B cell (primary cell): Measurements from ENCODE around the gene HMHB1. TPM values are rescaled to one million over a fixed set of nuclear protein-coding genes. Genes with fewer than 3 reads are reported as not detected.

Source experiments
- ATAC-seq: fragments of 200-7000 bp; cut with Tn5 transposase; one replicate; pipeline ENCODE4 v1.10.0; 2021; ENCODE audit warnings: low read depth, mild to moderate bottlenecking, moderate number of reproducible peaks, moderate library complexity
- CTCF ChIA-PET: fragments of 350-600 bp; sonication (Branson Sonifier 250); formaldehyde crosslinking; loops from one replicate; lab custom pipeline; 2021; ENCODE audit warnings: antibody characterized with exemption, inconsistent platforms; lab: Charles Lee
- POLR2A ChIA-PET: fragments of 350-600 bp; sonication (Branson Sonifier 250); formaldehyde crosslinking; loops from one replicate; lab custom pipeline; 2021; ENCODE audit warnings: antibody characterized with exemption; lab: Charles Lee
- DNase-seq: peaks from one replicate; pipeline ENCODE4 v3.0.0; 2013
- H2AFZ ChIP-seq: 2 replicates; pipeline ENCODE4 v1.6.1; 2012; ENCODE audit warnings: mild to moderate bottlenecking, low read depth, low read length; ENCODE audit not compliant: insufficient read depth, poor library complexity, severe bottlenecking
- H3K27ac ChIP-seq, 2 donors: 1 replicate in 1 of 2; 2 replicates in 1 of 2; pipeline ENCODE4 v1.5.1; 2012 to 2013; ENCODE audit warnings: low read length in 2 of 2, mild to moderate bottlenecking in 2 of 2, moderate library complexity in 1 of 2
- H3K27me3 ChIP-seq, 4 experiments: fragments of 200-600 bp in 1 of 4; sonication (generic) in 1 of 4; replicated peaks in 1 of 4; 1 replicate in 2 of 4; 2 replicates in 2 of 4; pipeline versions ENCODE4 v1.6.1 to v1.7.0; 2013 to 2016; ENCODE audit warnings: low read length in 3 of 4, mild to moderate bottlenecking in 2 of 4, mixed read lengths in 1 of 4, moderate library complexity in 1 of 4; ENCODE audit not compliant: insufficient read depth in 4 of 4, control insufficient read depth in 3 of 4; ENCODE audit errors: control extremely low read depth in 1 of 4
- H3K36me3 ChIP-seq, 2 experiments: replicated peaks in 1 of 2; 1 replicate in 1 of 2; 2 replicates in 1 of 2; pipeline versions ENCODE4 v1.6.1 to v1.7.1; 2013; ENCODE audit warnings: low read length in 1 of 2; ENCODE audit not compliant: insufficient read depth in 2 of 2, control insufficient read depth in 1 of 2; ENCODE audit errors: control extremely low read depth in 1 of 2, extremely low read depth in 1 of 2
- H3K4me1 ChIP-seq, 2 donors: fragments of 200-600 bp in 1 of 2; sonication (generic) in 1 of 2; 1 replicate in 1 of 2; 2 replicates in 1 of 2; pipeline versions ENCODE4 v1.5.1 to v1.6.1; 2013 to 2017; ENCODE audit warnings: low read length in 2 of 2; ENCODE audit not compliant: control insufficient read depth in 2 of 2, insufficient read depth in 2 of 2
- H3K4me2 ChIP-seq: replicated peaks from 2 replicates; pipeline ENCODE3; 2012; ENCODE audit warnings: mild to moderate bottlenecking, low read depth, low read length; ENCODE audit not compliant: poor library complexity, severe bottlenecking
- H3K4me3 ChIP-seq, 5 experiments: fragments of 200-600 bp in 1 of 5; sonication (generic) in 1 of 5; 1 replicate in 3 of 5; 2 replicates in 2 of 5; pipeline versions ENCODE4 v1.5.1 to v1.7.0; 2011 to 2016; ENCODE audit warnings: low read length in 4 of 5, mild to moderate bottlenecking in 4 of 5, low read depth in 2 of 5, control low read depth in 1 of 5, moderate library complexity in 1 of 5; ENCODE audit not compliant: insufficient read depth in 1 of 5; ENCODE audit errors: control extremely low read depth in 1 of 5, extremely low read depth in 1 of 5
- H3K79me2 ChIP-seq: fragments of 200-600 bp; sonication (generic); one replicate; pipeline ENCODE4 v1.6.0; 2016; ENCODE audit warnings: low read length; ENCODE audit not compliant: control insufficient read depth, insufficient read depth
- H3K9ac ChIP-seq: fragments of 200-600 bp; sonication (generic); 2 replicates; pipeline ENCODE4 v1.6.1; 2017; ENCODE audit warnings: mild to moderate bottlenecking, low read length, moderate library complexity
- H3K9me3 ChIP-seq, 3 donors: one replicate each; pipeline versions ENCODE4 v1.6.1 to v1.7.1; 2013; ENCODE audit warnings: low read length in 2 of 3; ENCODE audit not compliant: control insufficient read depth in 2 of 3, insufficient read depth in 1 of 3; ENCODE audit errors: control extremely low read depth in 1 of 3
- H4K20me1 ChIP-seq: 2 replicates; pipeline ENCODE4 v1.6.0; 2012; ENCODE audit warnings: mild to moderate bottlenecking, low read length; ENCODE audit not compliant: insufficient read depth, control insufficient read depth, poor library complexity, severe bottlenecking
- H3K27ac Mint-ChIP-seq: one replicate; pipeline ENCODE4 v1.8.0; 2021; ENCODE audit warnings: mixed read lengths
- H3K27me3 Mint-ChIP-seq: one replicate; pipeline ENCODE4 v1.8.0; 2021; ENCODE audit warnings: mixed read lengths
- H3K4me1 Mint-ChIP-seq: one replicate; pipeline ENCODE4 v1.8.0; 2021; ENCODE audit warnings: mixed read lengths
- H3K4me3 Mint-ChIP-seq: one replicate; pipeline ENCODE4 v1.8.0; 2021; ENCODE audit warnings: mixed read lengths
- H3K9me3 Mint-ChIP-seq: one replicate; pipeline ENCODE4 v1.8.0; 2022; ENCODE audit warnings: mixed read lengths; ENCODE audit not compliant: insufficient read depth
- CTCF ChIP-seq: fragments of 200-600 bp; IDR thresholded peaks from one replicate; pipeline ENCODE4 v1.8.0; 2022; ENCODE audit warnings: antibody characterized with exemption, mild to moderate bottlenecking
- EZH2 ChIP-seq: IDR thresholded peaks from 2 replicates; pipeline ENCODE4 v1.6.1; 2012; ENCODE audit warnings: borderline replicate concordance, low read depth, mild to moderate bottlenecking, moderate library complexity, low read length; ENCODE audit not compliant: insufficient read depth, poor library complexity, severe bottlenecking
- WGBS: methylation state at CpG from one replicate; pipeline ENCODE4 v1.1.5; 2013; ENCODE audit warnings: missing lambda C conversion rate; ENCODE audit not compliant: insufficient coverage; 5-methylcytosine and 5-hydroxymethylcytosine counted together
- intact Hi-C: fragments of 100-400 bp; cut with micrococcal nuclease; formaldehyde crosslinking; loops from one replicate; pipeline ENCODE4 v1.10.0; 2022
- polyA plus RNA-seq: library from polyadenylated mRNA; depleted of rRNA; stranded (reverse); fragments of >200 nt; gene quantifications from 2 replicates; pipeline ENCODE4 v1.2.3, GENCODE V29; 2012
- total RNA-seq, 2 donors: library from RNA; stranded (reverse); fragments of 120-200 nt in 1 of 2; gene quantifications; 1 replicate in 1 of 2; 2 replicates in 1 of 2; pipeline versions ENCODE4 v1.2.3 to v1.2.4, GENCODE V29; 2013 to 2022

HMHB1 gene
- total and polyA plus RNA-seq, 2 donors (not counting 1 experiment from before 2014, with no cell fraction given), result not detected

GRCh38 chr5:143833177-143833576, 21.2 kb downstream of the HMHB1 start:
- Mint-ChIP-seq H3K4me3 (no peak overlapping the region), H3K4me1 (peaks cover 7% of the 10 kb centered on the region), H3K9me3 (no peaks in the 10 kb centered on the region), H3K27me3 (peaks cover 6% of the 10 kb centered on the region), H3K27ac (no peak overlapping the region)
- intact Hi-C loops, result no loop called here
- H3K4me2 ChIP-seq, result no peak overlapping the region
- no CpG with 5 or more reads among the region's 4 CpGs for WGBS
- H3K4me1 ChIP-seq, result peaks cover 3 to 5% of the 10 kb centered on the region in 2 donors
- ATAC-seq, result no peak
- no peak overlapping the region for H3K9ac ChIP-seq
- no peak overlapping the region for H3K4me3 ChIP-seq
- ChIA-PET CTCF (no interaction called here), POLR2A (no interaction called here)
- H3K27ac ChIP-seq, result no peak overlapping the region
- no peak for DNase-seq
- H3K9me3 ChIP-seq, result no peaks in the 10 kb centered on the region
- no peaks in the 10 kb centered on the region for H3K27me3 ChIP-seq
- no peaks in the 10 kb centered on the region for H3K79me2 ChIP-seq
- H3K36me3 ChIP-seq, result no peaks in the 10 kb centered on the region
- no peaks in the 10 kb centered on the region for H4K20me1 ChIP-seq
- TF ChIP-seq EZH2 (no peak), CTCF (no peak)
- no peak overlapping the region for H2AFZ ChIP-seq

GRCh38 chr5:143835251-143835650, 23.3 kb downstream of the HMHB1 start:
- no peak overlapping the region for H2AFZ ChIP-seq
- Mint-ChIP-seq H3K4me3 (no peak overlapping the region), H3K27ac (no peak overlapping the region), H3K9me3 (no peaks in the 10 kb centered on the region), H3K4me1 (no peaks in the 10 kb centered on the region), H3K27me3 (peaks cover 6% of the 10 kb centered on the region)
- H4K20me1 ChIP-seq, result no peaks in the 10 kb centered on the region
- no peaks in the 10 kb centered on the region for H3K27me3 ChIP-seq
- no peak overlapping the region for H3K4me3 ChIP-seq
- CTCF ChIA-PET, result no interaction called here
- no peaks in the 10 kb centered on the region for H3K9me3 ChIP-seq
- H3K79me2 ChIP-seq, result no peaks in the 10 kb centered on the region
- DNase-seq (no peak), ATAC-seq (no peak)
- no peak overlapping the region for H3K4me2 ChIP-seq
- H3K4me1 ChIP-seq, result no peaks in the 10 kb centered on the region
- 100% methylated on average over 2 of the region's 3 CpGs for WGBS
- H3K36me3 ChIP-seq, result no peaks in the 10 kb centered on the region
- intact Hi-C loops, result no loop called here
- TF ChIP-seq EZH2 (no peak), CTCF (no peak)
- POLR2A ChIA-PET, result no interaction called here
- H3K27ac ChIP-seq, result no peak overlapping the region
- no peak overlapping the region for H3K9ac ChIP-seq
